Naive B cell (primary cell): ENCODE data around the gene AVP. TPM values are rescaled to one million over a fixed set of nuclear protein-coding genes. Genes with fewer than 3 reads are reported as not detected.

Source experiments
- polyA plus RNA-seq, 6 donors: library from polyadenylated mRNA; unstranded; fragments of 300-500 nt; fragmentation: Illumina TruSeq; gene quantifications; one replicate each; pipeline ENCODE4 v1.2.3, GENCODE V29; 2021; ENCODE audit warnings: low read depth in 6 of 6

Gene AVP
- polyA plus RNA-seq, 6 donors from 2014 or later = not detected

Other genes starting within 250 kb of the AVP start
- gene PCED1A, start 244.1 kb downstream of the AVP start, polyA plus RNA-seq = 10 to 100 TPM; 16.6 to 38.4 (median 22.5) TPM
- 10 to 100 TPM; 23.2 to 36.6 (median 29.1) TPM for gene VPS16, start 244.0 kb downstream of the AVP start, polyA plus RNA-seq
- gene PTPRA, start 211.2 kb downstream of the AVP start, polyA plus RNA-seq = 10 to 100 TPM; 22.9 to 50.9 (median 31.6) TPM
- not detected for gene GNRH2, start 41.1 kb downstream of the AVP start, polyA plus RNA-seq
- 10 to 100 TPM; 64.0 to 94.6 (median 79.8) TPM for gene MRPS26, start 38.7 kb downstream of the AVP start, polyA plus RNA-seq
- 1 to 10 TPM in 3 of 6 donors, under 1 TPM in 1, not detected in 2; 0.79 to 1.5 (median 1.2) TPM for gene OXT, start 13.1 kb downstream of the AVP start, polyA plus RNA-seq
- 10 to 100 TPM; 10.8 to 22.6 (median 16.8) TPM for gene FASTKD5, start 75.1 kb upstream of the AVP start, polyA plus RNA-seq
- 1 to 10 TPM; 4.0 to 7.6 (median 4.9) TPM for gene UBOX5, start 75.1 kb upstream of the AVP start, polyA plus RNA-seq
- 1 to 10 TPM in 2 of 6 donors, under 1 TPM in 4; 0.19 to 1.4 (median 0.56) TPM for gene LZTS3, start 88.8 kb upstream of the AVP start, polyA plus RNA-seq
- gene DDRGK1, start 120.0 kb upstream of the AVP start, polyA plus RNA-seq = 10 to 100 TPM; 33.3 to 51.0 (median 38.3) TPM
- 10 to 100 TPM; 49.1 to 89.5 (median 75.0) TPM for gene ITPA, start 124.8 kb upstream of the AVP start, polyA plus RNA-seq
- under 1 TPM in 1 of 6 donors, not detected in 5; 0.17 TPM for gene SLC4A11, start 154.5 kb upstream of the AVP start, polyA plus RNA-seq